Measurements from ENCODE around the gene SIM2.

The SIM2 gene

DNA sequence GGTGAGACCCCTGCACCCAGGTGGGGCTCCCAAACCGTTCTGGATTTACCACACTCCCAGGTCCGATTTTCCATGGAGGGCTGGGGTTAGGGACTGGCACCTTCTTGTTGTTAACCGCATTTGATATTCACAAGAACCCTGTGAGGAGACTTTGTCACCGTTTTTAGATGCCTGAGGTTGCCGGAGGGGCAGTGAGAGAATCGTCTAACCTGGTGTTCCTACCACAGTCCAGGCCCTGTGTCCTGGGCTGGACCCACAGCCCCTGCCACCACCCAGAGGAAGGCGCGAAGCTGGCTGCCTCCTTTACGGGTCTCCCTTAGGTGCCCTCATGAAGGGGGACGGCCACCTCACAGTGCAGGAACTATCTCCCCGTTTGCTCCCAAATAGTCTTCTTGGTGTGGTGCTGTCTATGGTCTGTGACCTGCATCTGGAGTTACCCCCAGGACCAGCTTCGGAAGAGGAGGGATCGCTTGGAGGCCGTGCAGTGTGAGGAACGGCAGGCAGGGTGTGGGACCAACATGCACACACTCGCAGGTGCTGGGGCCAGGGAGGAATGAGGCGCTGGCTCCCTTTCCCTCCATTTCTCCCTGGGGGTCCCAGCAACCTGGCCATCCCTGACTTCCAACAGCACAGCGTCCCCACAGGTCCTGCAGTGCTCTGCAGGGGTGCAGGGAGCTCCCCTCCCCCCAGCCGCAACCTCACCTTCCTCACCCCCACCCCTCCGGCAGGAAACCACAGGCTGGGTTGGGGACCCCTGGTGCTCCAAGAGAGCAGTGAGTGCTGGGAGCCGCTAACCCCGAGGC, 7.0 kb downstream of the SIM2 start:
- peak; percentile 75 for ATAC-seq (ENCODE audit: insufficient read depth, low read depth)
- Histone ChIP-seq H3K4me2 (ENCODE audit: insufficient read depth, low read length) (no peak overlapping the region), H3K9ac (ENCODE audit: low read depth, low read length) (no peak overlapping the region), H2AFZ (ENCODE audit: low read depth, low read length) (no peak overlapping the region), H3K27ac (ENCODE audit: low read length) (no peak overlapping the region), H3K9me3 (ENCODE audit: insufficient read depth, low read length, severe bottlenecking) (no peaks in the 10 kb centered on the region), H3K27me3 (ENCODE audit: insufficient read depth, low read length, poor library complexity) (no peaks in the 10 kb centered on the region), H3K79me2 (ENCODE audit: insufficient read depth, low read length) (peaks cover 30% of the 10 kb centered on the region), H4K20me1 (ENCODE audit: insufficient read depth, low read length) (no peaks in the 10 kb centered on the region), H3K4me3 (ENCODE audit: low read depth in 1 of 2, low read length in 2 of 2) (no peak overlapping the region), H3K36me3 (ENCODE audit: insufficient read depth, low read length) (no peaks in the 10 kb centered on the region), H3K4me1 (ENCODE audit: insufficient read depth, low read length) (peaks cover 26% of the 10 kb centered on the region)
- TF ChIP-seq EZH2 (IDR thresholded peaks at IDR 0.05; ENCODE audit: borderline replicate concordance, low read depth, low read length, severe bottlenecking) (no peak), CTCF (IDR thresholded peaks at IDR 0.05; ENCODE audit: borderline replicate concordance, extremely low read depth, low read length, poor library complexity, severe bottlenecking) (peak; percentile 36)
- peak; percentile 71 for DNase-seq

DNA sequence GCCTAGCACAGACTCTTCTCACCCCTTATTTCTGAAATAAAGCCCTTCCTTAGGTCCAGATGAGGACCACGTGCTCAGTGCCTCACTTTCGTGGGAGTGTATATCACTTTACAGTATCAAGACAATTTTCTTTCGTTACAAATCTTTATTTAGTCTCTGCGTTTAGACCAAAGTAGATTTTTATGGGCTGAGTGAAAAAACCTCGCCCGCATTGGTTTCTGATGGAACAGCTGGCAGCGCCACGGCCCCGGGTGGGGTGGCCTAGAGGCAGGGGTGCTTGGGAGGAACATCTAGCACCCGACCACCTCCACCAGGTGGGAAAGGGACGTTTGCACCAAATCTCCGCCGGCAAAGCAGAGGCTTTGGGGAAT, 7.6 kb downstream of the SIM2 start:
- peaks cover 24% of the 10 kb centered on the region for H3K4me1 ChIP-seq (ENCODE audit: insufficient read depth, low read length)
- no peak overlapping the region for H2AFZ ChIP-seq (ENCODE audit: low read depth, low read length)
- no peaks in the 10 kb centered on the region for H3K36me3 ChIP-seq (ENCODE audit: insufficient read depth, low read length)
- TF ChIP-seq CTCF (IDR thresholded peaks at IDR 0.05; ENCODE audit: borderline replicate concordance, extremely low read depth, low read length, poor library complexity, severe bottlenecking) (no peak), EZH2 (IDR thresholded peaks at IDR 0.05; ENCODE audit: borderline replicate concordance, low read depth, low read length, severe bottlenecking) (no peak)
- no peaks in the 10 kb centered on the region for H4K20me1 ChIP-seq (ENCODE audit: insufficient read depth, low read length)
- ATAC-seq (ENCODE audit: insufficient read depth, low read depth): peak; percentile 7; the same call in 1 of the 3 replicates
- H3K27me3 ChIP-seq (ENCODE audit: insufficient read depth, low read length, poor library complexity): no peaks in the 10 kb centered on the region
- no peak overlapping the region for H3K27ac ChIP-seq (ENCODE audit: low read length)
- DNase-seq: peak; percentile 16
- H3K9ac ChIP-seq (ENCODE audit: low read depth, low read length): no peak overlapping the region
- H3K4me2 ChIP-seq (ENCODE audit: insufficient read depth, low read length): no peak overlapping the region
- H3K4me3 ChIP-seq (ENCODE audit: low read depth in 1 of 2, low read length in 2 of 2): no peak overlapping the region
- H3K79me2 ChIP-seq (ENCODE audit: insufficient read depth, low read length): peaks cover 25% of the 10 kb centered on the region
- no peaks in the 10 kb centered on the region for H3K9me3 ChIP-seq (ENCODE audit: insufficient read depth, low read length, severe bottlenecking)

DNA sequence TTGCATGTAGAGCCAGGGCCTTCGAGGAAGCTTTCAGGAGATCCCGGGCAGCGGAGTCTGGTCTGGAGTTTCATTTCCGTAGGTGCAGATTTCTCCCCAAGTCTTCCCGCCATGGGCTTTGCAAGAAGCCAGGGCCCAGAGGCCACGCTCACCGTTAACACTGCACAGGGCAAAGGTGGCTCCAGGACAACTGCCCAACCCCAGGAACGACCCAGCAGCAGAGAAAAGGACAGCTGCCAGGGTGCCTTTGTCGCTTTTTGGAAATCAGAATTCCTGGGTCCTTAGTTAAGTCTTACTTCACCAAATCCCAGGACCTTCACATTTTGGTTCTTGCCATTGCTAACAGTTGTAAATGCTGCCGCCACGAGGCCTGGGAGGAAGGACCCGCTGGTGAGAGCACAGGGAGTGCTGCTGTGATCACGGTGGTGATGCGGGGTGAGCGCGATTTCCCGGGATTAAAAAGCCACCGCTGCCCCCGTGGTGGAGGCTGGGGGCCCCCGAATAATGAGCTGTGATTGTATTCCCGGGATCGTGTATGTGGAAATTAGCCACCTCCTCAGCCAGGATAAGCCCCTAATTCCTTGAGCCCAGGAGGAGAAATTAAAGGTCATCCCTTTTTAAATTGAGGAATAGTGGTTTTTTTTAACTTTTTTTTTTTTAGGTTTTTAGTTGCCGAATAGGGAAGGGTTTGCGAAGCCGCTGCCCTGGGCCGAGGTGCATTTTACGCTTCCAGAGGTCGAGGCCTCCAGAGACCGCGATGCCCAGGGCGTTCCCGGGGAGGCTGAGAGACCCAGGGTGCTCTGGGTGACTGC, 8.2 kb downstream of the SIM2 start:
- Histone ChIP-seq H3K27ac (ENCODE audit: low read length) (no peak overlapping the region), H4K20me1 (ENCODE audit: insufficient read depth, low read length) (no peaks in the 10 kb centered on the region), H3K4me1 (ENCODE audit: insufficient read depth, low read length) (peaks cover 18% of the 10 kb centered on the region), H3K9me3 (ENCODE audit: insufficient read depth, low read length, severe bottlenecking) (no peaks in the 10 kb centered on the region), H3K9ac (ENCODE audit: low read depth, low read length) (no peak overlapping the region), H3K27me3 (ENCODE audit: insufficient read depth, low read length, poor library complexity) (no peaks in the 10 kb centered on the region), H3K36me3 (ENCODE audit: insufficient read depth, low read length) (no peaks in the 10 kb centered on the region), H2AFZ (ENCODE audit: low read depth, low read length) (no peak overlapping the region), H3K4me3 (ENCODE audit: low read depth in 1 of 2, low read length in 2 of 2) (no peak overlapping the region), H3K79me2 (ENCODE audit: insufficient read depth, low read length) (peaks cover 18% of the 10 kb centered on the region), H3K4me2 (ENCODE audit: insufficient read depth, low read length) (no peak overlapping the region)
- DNase-seq (no peak), ATAC-seq (ENCODE audit: insufficient read depth, low read depth) (no peak)
- TF ChIP-seq CTCF (IDR thresholded peaks at IDR 0.05; ENCODE audit: borderline replicate concordance, extremely low read depth, low read length, poor library complexity, severe bottlenecking) (no peak), EZH2 (IDR thresholded peaks at IDR 0.05; ENCODE audit: borderline replicate concordance, low read depth, low read length, severe bottlenecking) (no peak)

All from DND-41 (cell line).